Pancreas (tissue), 10 donors: Measurements from ENCODE around the gene DGLUCY. TPM values are rescaled to one million over a fixed set of nuclear protein-coding genes. Genes with fewer than 3 reads are reported as not detected.

ENCODE experiments used
- ATAC-seq, 4 donors: fragments of 200-7000 bp; cut with Tn5 transposase; one replicate each; pipeline versions ENCODE4 v1.8.0 to v1.9.1; 2020; ENCODE audit warnings: mild to moderate bottlenecking in 4 of 4, moderate library complexity in 4 of 4
- DNase-seq, 6 donors: peaks; one replicate each; pipeline ENCODE4 v3.0.0-alpha.2; 2020
- FAIRE-seq: peaks from 2 replicates; lab custom pipeline; 2012; peaks lifted over from hg19 to GRCh38; lab: Jason Lieb, UNC
- H3K27ac ChIP-seq, 4 donors: fragments of 200-600 bp; sonication (generic); 1 replicate in 3 of 4; 2 replicates in 1 of 4; pipeline versions ENCODE4 v1.5.0 to v1.8.0; 2020
- H3K27me3 ChIP-seq, 4 donors: fragments of 200-600 bp; one replicate each; pipeline ENCODE4 v1.8.0; 2021
- H3K36me3 ChIP-seq, 3 donors: fragments of 200-600 bp; sonication (generic) in 1 of 3; one replicate each; pipeline versions ENCODE4 v1.5.0 to v1.8.0; 2020 to 2021
- H3K4me1 ChIP-seq, 3 donors: fragments of 200-600 bp; one replicate each; pipeline ENCODE4 v1.8.0; 2021
- H3K4me3 ChIP-seq, 4 donors: fragments of 200-600 bp; sonication (generic) in 2 of 4; one replicate each; pipeline versions ENCODE4 v1.5.0 to v1.8.0; 2020 to 2021
- H3K9me3 ChIP-seq, 4 donors: fragments of 200-600 bp; one replicate each; pipeline ENCODE4 v1.8.0; 2021
- CTCF ChIP-seq, 4 donors: fragments of 200-600 bp; sonication (generic) in 3 of 4; IDR thresholded peaks; one replicate each; pipeline versions ENCODE4 v1.5.0 to v1.8.0; 2021; ENCODE audit warnings: antibody characterized with exemption in 4 of 4
- WGBS, 2 donors: extraction: QIAGEN DNeasy Blood & Tissue Kit; methylation state at CpG; one replicate each; pipeline ENCODE4 v1.1.7; 2013; 5-methylcytosine and 5-hydroxymethylcytosine counted together
- intact Hi-C, 3 donors: fragments of 100-400 bp; cut with DNase I; formaldehyde crosslinking; loops; one replicate each; pipeline versions ENCODE4 v1.11.1 to v1.14.2; 2022
- polyA plus RNA-seq, 2 donors: library from polyadenylated mRNA; stranded (reverse); fragments of 200-250 nt; gene quantifications; one replicate each; pipeline ENCODE4 v1.2.3, GENCODE V29; 2013
- total RNA-seq, 6 donors: library from RNA; stranded (reverse); fragmentation: NEBNext Ultra II Directional in 4 of 6; extraction: Animal tissue kit (Norgen Biotek cat#: 25700) in 4 of 6; gene quantifications; one replicate each; pipeline versions ENCODE4 v1.2.1 to v1.2.4, GENCODE V29; 2021 to 2023
- donor health status: healthy with polysubstance abuse.
- donor health status: DM: no; HTN: no; CAD: no; lungs with moderate emphysema.
- donor health status: DM: no; HTN: no; CAD: no.
- donor health status: control.
- donor health status: control.
- donor health status: Bipolar disorder and iron deficiency.
- donor health status: DM: yes; HTN: yes; CAD: no.
- donor health status: DM: no; HTN: no; CAD: no.
- donor health status: DM: no; HTN: no; CAD: no.
- donor health status: DM: yes; HTN: yes; CAD: no.

The DGLUCY gene
- total and polyA plus RNA-seq, 8 donors = 11.9 to 43.4 (median 23.1) TPM

- peaks cover 0 to 17% (median 9%) of the 10 kb centered on the region in 3 donors for H3K36me3 ChIP-seq
- FAIRE-seq (no peak), ATAC-seq (no peak), DNase-seq (no peak)
- H3K27ac ChIP-seq = peak overlapping the region in 2 of 4 donors; percentile 41 to 64
- no peak overlapping the region for H3K4me3 ChIP-seq
- peaks cover 21 to 27% (median 26%) of the 10 kb centered on the region in 3 donors for H3K4me1 ChIP-seq
- H3K9me3 ChIP-seq = no peaks in the 10 kb centered on the region
- intact Hi-C loops = no loop called here
- TF ChIP-seq CTCF (IDR thresholded peaks at IDR 0.05) = no peak
- H3K27me3 ChIP-seq = no peaks in the 10 kb centered on the region
- 80 to 82% methylated on average over 6 of the region's 6 CpGs for WGBS, 2 donors
Measured at GRCh38 chr14:91159906-91160305, 46.0 kb downstream of the DGLUCY start.

DNA sequence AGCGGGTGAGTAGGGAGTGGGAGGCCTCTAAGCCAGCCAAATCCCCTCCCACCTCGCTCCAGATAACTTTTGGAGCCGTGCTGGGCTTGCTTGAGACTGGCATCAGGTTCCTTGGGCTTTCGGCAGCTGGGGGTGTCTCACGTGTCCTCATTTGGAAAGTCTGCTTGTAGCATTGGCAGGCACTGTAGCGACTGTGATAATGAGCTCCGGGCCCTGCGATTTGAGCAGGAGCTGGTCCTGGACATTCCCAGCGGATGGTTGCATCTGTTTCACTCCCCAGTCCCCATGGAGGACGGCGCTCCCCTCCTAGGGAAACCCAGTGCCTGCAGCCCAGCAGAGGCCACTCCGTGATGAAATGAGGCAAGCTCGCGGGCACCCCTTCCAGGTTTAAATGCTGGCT lies 49.4 kb downstream of the DGLUCY start:
- WGBS, 2 donors = 48 to 67% methylated on average over 14 of the region's 14 CpGs
- Histone ChIP-seq H3K27ac (peak overlapping the region; percentile 13 to 54 (median 35)), H3K36me3 (peaks cover 0 to 24% (median 9%) of the 10 kb centered on the region in 3 donors), H3K4me3 (no peak overlapping the region), H3K4me1 (peaks cover 20 to 26% (median 22%) of the 10 kb centered on the region in 3 donors), H3K9me3 (no peaks in the 10 kb centered on the region), H3K27me3 (no peaks in the 10 kb centered on the region)
- peak in 3 of 6 donors; percentile 28 to 51 (median 46) for DNase-seq
- intact Hi-C loops = no loop called here
- peak; percentile 9 to 40 (median 14) for ATAC-seq
- FAIRE-seq = no peak
- TF ChIP-seq CTCF (IDR thresholded peaks at IDR 0.05) = no peak

- WGBS, 2 donors = 15 to 29% methylated on average over 1 of the region's 1 CpG
- H3K36me3 ChIP-seq = peaks cover 0 to 30% (median 9%) of the 10 kb centered on the region in 3 donors
- intact Hi-C loops = no loop called here
- TF ChIP-seq CTCF (IDR thresholded peaks at IDR 0.05) = no peak
- H3K4me3 ChIP-seq = no peak overlapping the region
- H3K27ac ChIP-seq = peak overlapping the region; percentile 41 to 82 (median 56)
- DNase-seq (peak; percentile 68 to 90 (median 88)), FAIRE-seq (no peak), ATAC-seq (peak; percentile 86 to 93 (median 90))
- no peaks in the 10 kb centered on the region for H3K9me3 ChIP-seq
- H3K27me3 ChIP-seq = no peaks in the 10 kb centered on the region
- peaks cover 20 to 26% (median 22%) of the 10 kb centered on the region in 3 donors for H3K4me1 ChIP-seq
Measured at GRCh38 chr14:91164676-91165075, 50.8 kb downstream of the DGLUCY start.

DNA sequence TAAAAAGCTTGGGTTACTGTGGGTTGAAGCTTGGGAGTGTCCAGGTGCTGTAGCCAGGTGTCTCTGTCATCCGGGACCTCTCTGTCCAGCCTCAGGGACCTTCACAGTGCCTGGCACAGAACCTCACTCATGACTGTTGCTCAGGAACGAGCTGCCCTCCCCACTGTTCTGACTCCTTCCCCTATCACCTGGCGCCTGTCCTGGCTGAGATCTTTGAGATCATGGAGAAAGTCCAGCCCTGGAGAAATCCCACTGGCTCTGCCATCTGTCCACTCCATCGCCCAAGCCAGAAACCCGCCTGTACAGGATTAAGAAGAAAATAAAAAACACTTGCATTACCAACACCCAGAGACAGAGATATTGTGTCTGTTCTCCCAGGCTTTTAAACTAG lies 53.5 kb downstream of the DGLUCY start:
- 62 to 72% methylated on average over 5 of the region's 5 CpGs for WGBS, 2 donors
- peak overlapping the region in 1 of 4 donors; percentile 30 for H3K27ac ChIP-seq
- no peak for TF ChIP-seq CTCF (IDR thresholded peaks at IDR 0.05)
- no peaks in the 10 kb centered on the region for H3K27me3 ChIP-seq
- DNase-seq (peak in 2 of 6 donors; percentile 20 to 48), ATAC-seq (peak in 2 of 4 donors; percentile 12 to 13), FAIRE-seq (no peak)
- H3K4me3 ChIP-seq = no peak overlapping the region
- H3K9me3 ChIP-seq = no peaks in the 10 kb centered on the region
- intact Hi-C loops = no loop called here
- peaks cover 0 to 27% (median 4%) of the 10 kb centered on the region in 3 donors for H3K36me3 ChIP-seq
- peaks cover 19 to 22% (median 20%) of the 10 kb centered on the region in 3 donors for H3K4me1 ChIP-seq

- 95 to 97% methylated on average over 8 of the region's 8 CpGs for WGBS, 2 donors
- H3K27ac ChIP-seq = no peak overlapping the region
- intact Hi-C loops = loop anchor here in 2 of 3 donors (10.0 kb wide), 2 partner anchors 115 to 265 kb away; no protein-coding TSS in a partner anchor
Measured at GRCh38 chr14:91169951-91170350, 56.1 kb downstream of the DGLUCY start.

More at GRCh38 chr14:91169951-91170350, 56.1 kb downstream of the DGLUCY start:
- H3K4me3 ChIP-seq = no peak overlapping the region
- no peaks in the 10 kb centered on the region for H3K9me3 ChIP-seq
- H3K27me3 ChIP-seq = no peaks in the 10 kb centered on the region
- DNase-seq = no peak
- no peak for ATAC-seq
- H3K36me3 ChIP-seq = peaks cover 0 to 27% (median 4%) of the 10 kb centered on the region in 3 donors
- FAIRE-seq = no peak
- TF ChIP-seq CTCF (IDR thresholded peaks at IDR 0.05) = no peak
- peaks cover 5 to 8% (median 6%) of the 10 kb centered on the region in 3 donors for H3K4me1 ChIP-seq
